Natural killer cell (primary cell): Measurements from ENCODE around the gene TRMT61A. TPM values are rescaled to one million over a fixed set of nuclear protein-coding genes. Genes with fewer than 3 reads are reported as not detected.

Experiments
- ATAC-seq, 3 donors: fragments of 150-1000 bp in 2 of 3; fragments of 200-7000 bp in 1 of 3; cut with Tn5 transposase; 1 replicate in 1 of 3; 2 replicates in 2 of 3; pipeline ENCODE4 v1.10.0; 2021; ENCODE audit warnings: mild to moderate bottlenecking in 2 of 3, moderate library complexity in 2 of 3
- DNase-seq, 2 donors: peaks; one replicate each; pipeline versions ENCODE4 v3.0.0 to v3.0.0-alpha.2; 2013 to 2021; ENCODE audit warnings: mixed read lengths in 1 of 2
- H3K27ac ChIP-seq: one replicate; pipeline ENCODE4 v1.5.1; 2013; ENCODE audit warnings: mild to moderate bottlenecking, low read length
- H3K27me3 ChIP-seq: one replicate; pipeline ENCODE4 v1.6.1; 2013; ENCODE audit warnings: low read length; ENCODE audit not compliant: control insufficient read depth, insufficient read depth
- H3K36me3 ChIP-seq: one replicate; pipeline ENCODE4 v1.6.1; 2013; ENCODE audit warnings: low read length; ENCODE audit not compliant: control insufficient read depth, insufficient read depth
- H3K4me1 ChIP-seq: one replicate; pipeline ENCODE4 v1.6.1; 2013; ENCODE audit warnings: low read length; ENCODE audit not compliant: control insufficient read depth, insufficient read depth
- H3K4me3 ChIP-seq: one replicate; pipeline ENCODE4 v1.5.1; 2013; ENCODE audit warnings: low read length
- H3K9me3 ChIP-seq: one replicate; pipeline ENCODE4 v1.6.1; 2013; ENCODE audit warnings: low read length; ENCODE audit not compliant: control insufficient read depth, insufficient read depth
- H3K27ac Mint-ChIP-seq, 2 donors: one replicate each; pipeline ENCODE4 v1.8.0; 2022; ENCODE audit warnings: mild to moderate bottlenecking in 2 of 2, mixed read lengths in 2 of 2, moderate library complexity in 1 of 2
- H3K27me3 Mint-ChIP-seq, 2 donors: one replicate each; pipeline ENCODE4 v1.8.0; 2022; ENCODE audit warnings: low read depth in 2 of 2, mixed read lengths in 2 of 2
- H3K36me3 Mint-ChIP-seq: one replicate; pipeline ENCODE4 v1.8.0; 2022; ENCODE audit warnings: mixed read lengths
- H3K4me1 Mint-ChIP-seq, 2 donors: one replicate each; pipeline ENCODE4 v1.8.0; 2022; ENCODE audit warnings: mixed read lengths in 2 of 2
- H3K4me3 Mint-ChIP-seq: one replicate; pipeline ENCODE4 v1.8.0; 2022; ENCODE audit warnings: mild to moderate bottlenecking, moderate library complexity, mixed read lengths
- H3K9me3 Mint-ChIP-seq, 2 donors: one replicate each; pipeline ENCODE4 v1.8.0; 2022; ENCODE audit warnings: mixed read lengths in 2 of 2
- WGBS: methylation state at CpG from one replicate; pipeline ENCODE4 v1.1.7; 2013; ENCODE audit warnings: missing lambda C conversion rate; ENCODE audit not compliant: insufficient coverage; 5-methylcytosine and 5-hydroxymethylcytosine counted together
- intact Hi-C: fragments of 100-400 bp; cut with micrococcal nuclease; formaldehyde crosslinking; loops from one replicate; pipeline ENCODE4 v1.14.2; 2022
- total RNA-seq, 4 donors: library from RNA; stranded (reverse); fragments of 120-200 nt in 1 of 4; gene quantifications; one replicate each; pipeline versions ENCODE4 v1.2.3 to v1.2.4, GENCODE V29; 2013 to 2022
- TF ChIP-seq, protein P1 (sequence below): fragments of 200-600 bp; IDR thresholded peaks from one replicate; pipeline ENCODE4 v1.8.0; 2022; ENCODE audit warnings: antibody characterized with exemption

The TRMT61A gene
- total RNA-seq, 3 donors from 2014 or later (not counting 1 experiment from before 2014, with no cell fraction given): 8.1 to 9.4 (median 9.1) TPM

DNA sequence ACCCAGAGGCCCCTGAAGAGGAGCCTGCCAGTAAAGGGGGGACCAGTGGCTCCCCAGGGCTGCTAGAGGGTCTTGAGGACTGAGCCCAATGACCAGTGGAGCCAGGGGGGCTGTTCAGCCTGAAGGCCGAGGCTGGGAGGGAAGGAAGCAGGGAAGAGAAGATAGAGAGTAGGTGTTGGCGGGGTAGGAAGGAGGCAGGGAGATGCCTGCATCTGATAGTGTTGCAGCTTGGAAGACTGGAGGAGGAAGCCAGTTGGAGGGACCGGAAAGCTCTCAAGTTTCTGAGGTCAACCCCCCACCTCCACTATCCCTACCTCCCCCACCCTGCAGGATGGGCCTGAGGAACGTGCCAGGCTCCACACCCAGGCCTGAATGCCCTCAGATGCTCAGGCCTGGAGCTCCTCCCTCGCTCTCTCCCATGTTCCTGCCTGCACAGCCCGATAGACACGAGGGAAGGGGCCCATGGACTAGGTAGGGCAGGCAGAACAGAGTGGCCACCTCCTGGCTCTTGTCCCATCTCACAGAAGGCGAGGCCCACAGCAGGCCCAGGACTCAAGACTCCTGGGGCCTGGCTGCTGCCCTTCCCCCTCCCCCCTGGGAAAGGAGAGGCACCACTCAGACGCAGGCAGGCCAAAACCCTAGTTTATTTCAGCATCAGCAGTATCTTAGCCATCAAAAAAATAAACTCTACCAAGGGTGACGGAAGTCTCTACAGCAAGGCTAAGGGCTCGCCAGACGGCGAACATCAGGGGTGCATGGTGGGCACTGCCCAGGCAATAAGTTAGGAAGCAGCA is 9.8 kb upstream of the TRMT61A start:
- no peaks in the 10 kb centered on the region for H3K9me3 Mint-ChIP-seq
- intact Hi-C loops: loop anchor here (1.0 kb wide), 1 partner anchor 27 kb away; no protein-coding TSS in a partner anchor
- no peak for ATAC-seq
- Histone ChIP-seq H3K9me3 (no peaks in the 10 kb centered on the region), H3K4me3 (no peak overlapping the region), H3K27me3 (peaks cover 5% of the 10 kb centered on the region), H3K27ac (no peak overlapping the region), H3K4me1 (peaks cover 19% of the 10 kb centered on the region), H3K36me3 (no peaks in the 10 kb centered on the region)
- H3K4me1 Mint-ChIP-seq: peaks cover 0 to 14% of the 10 kb centered on the region in 2 donors
- no peak for DNase-seq
- peak overlapping the region; percentile 66 for H3K4me3 Mint-ChIP-seq
- peaks cover 0 to 6% of the 10 kb centered on the region in 2 donors for H3K27me3 Mint-ChIP-seq
- WGBS: 42% methylated on average over 12 of the region's 13 CpGs
- TF ChIP-seq, protein P1, sequence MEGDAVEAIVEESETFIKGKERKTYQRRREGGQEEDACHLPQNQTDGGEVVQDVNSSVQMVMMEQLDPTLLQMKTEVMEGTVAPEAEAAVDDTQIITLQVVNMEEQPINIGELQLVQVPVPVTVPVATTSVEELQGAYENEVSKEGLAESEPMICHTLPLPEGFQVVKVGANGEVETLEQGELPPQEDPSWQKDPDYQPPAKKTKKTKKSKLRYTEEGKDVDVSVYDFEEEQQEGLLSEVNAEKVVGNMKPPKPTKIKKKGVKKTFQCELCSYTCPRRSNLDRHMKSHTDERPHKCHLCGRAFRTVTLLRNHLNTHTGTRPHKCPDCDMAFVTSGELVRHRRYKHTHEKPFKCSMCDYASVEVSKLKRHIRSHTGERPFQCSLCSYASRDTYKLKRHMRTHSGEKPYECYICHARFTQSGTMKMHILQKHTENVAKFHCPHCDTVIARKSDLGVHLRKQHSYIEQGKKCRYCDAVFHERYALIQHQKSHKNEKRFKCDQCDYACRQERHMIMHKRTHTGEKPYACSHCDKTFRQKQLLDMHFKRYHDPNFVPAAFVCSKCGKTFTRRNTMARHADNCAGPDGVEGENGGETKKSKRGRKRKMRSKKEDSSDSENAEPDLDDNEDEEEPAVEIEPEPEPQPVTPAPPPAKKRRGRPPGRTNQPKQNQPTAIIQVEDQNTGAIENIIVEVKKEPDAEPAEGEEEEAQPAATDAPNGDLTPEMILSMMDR: no peak
- no peaks in the 10 kb centered on the region for H3K36me3 Mint-ChIP-seq
- no peak overlapping the region for H3K27ac Mint-ChIP-seq

DNA sequence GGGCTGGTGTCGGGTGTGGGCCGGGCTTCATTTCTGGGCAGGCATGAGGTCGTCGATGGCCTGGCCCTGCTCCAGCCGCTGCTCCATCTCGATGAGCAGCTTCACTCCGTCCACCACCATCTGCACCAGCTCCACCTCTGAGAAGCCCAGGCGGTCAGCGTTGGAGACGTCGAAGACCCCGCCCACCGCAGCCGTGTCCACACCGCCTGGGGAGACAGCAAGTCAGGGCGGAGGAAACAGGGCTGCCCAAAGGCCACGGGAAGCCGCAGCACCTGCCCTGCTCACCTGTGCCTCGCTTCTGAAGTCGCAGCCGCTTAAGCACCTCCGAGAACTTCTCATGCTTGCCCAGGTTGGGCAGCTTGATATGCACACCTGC is 9.2 kb upstream of the TRMT61A start:
- peaks cover 19% of the 10 kb centered on the region for H3K4me1 ChIP-seq
- Mint-ChIP-seq H3K36me3 (no peaks in the 10 kb centered on the region), H3K4me3 (peak overlapping the region; percentile 66), H3K9me3 (no peaks in the 10 kb centered on the region), H3K27me3 (peaks cover 0 to 6% of the 10 kb centered on the region in 2 donors), H3K4me1 (peaks cover 0 to 14% of the 10 kb centered on the region in 2 donors), H3K27ac (no peak overlapping the region)
- no peaks in the 10 kb centered on the region for H3K9me3 ChIP-seq
- ATAC-seq (no peak), DNase-seq (no peak)
- intact Hi-C loops: loop anchor here (1.0 kb wide), 1 partner anchor 26 kb away; no protein-coding TSS in a partner anchor
- no peak overlapping the region for H3K27ac ChIP-seq
- H3K36me3 ChIP-seq: no peaks in the 10 kb centered on the region
- H3K4me3 ChIP-seq: no peak overlapping the region
- 89% methylated on average over 22 of the region's 22 CpGs for WGBS
- TF ChIP-seq, protein P1: no peak
- H3K27me3 ChIP-seq: peaks cover 5% of the 10 kb centered on the region

DNA sequence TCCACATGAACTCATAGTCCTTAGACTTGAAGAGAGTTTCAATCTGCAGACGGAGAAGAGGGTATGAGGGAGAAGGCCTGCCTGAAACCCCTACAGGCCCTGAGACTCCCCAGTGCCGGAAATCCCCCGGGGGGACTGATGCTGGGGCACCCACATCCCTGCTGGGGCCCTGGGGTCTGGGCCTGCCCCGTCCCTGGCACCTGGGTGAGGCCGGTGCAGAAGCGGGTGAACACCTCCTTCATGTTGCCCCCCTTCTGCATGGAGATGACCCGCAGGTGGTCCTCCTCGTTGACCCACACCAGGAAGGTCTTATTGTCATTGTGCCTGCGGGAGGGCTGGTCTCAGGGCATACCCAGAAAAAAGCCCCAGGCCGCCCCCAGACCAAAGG is 8.7 kb upstream of the TRMT61A start:
- TF ChIP-seq, protein P1: no peak
- Histone ChIP-seq H3K9me3 (no peaks in the 10 kb centered on the region), H3K36me3 (no peaks in the 10 kb centered on the region), H3K4me3 (no peak overlapping the region), H3K27me3 (peaks cover 5% of the 10 kb centered on the region), H3K4me1 (peaks cover 19% of the 10 kb centered on the region), H3K27ac (no peak overlapping the region)
- DNase-seq: no peak
- H3K27me3 Mint-ChIP-seq: peaks cover 0 to 6% of the 10 kb centered on the region in 2 donors
- H3K9me3 Mint-ChIP-seq: no peaks in the 10 kb centered on the region
- intact Hi-C loops: no loop called here
- ATAC-seq: no peak
- 74% methylated on average over 10 of the region's 10 CpGs for WGBS
- no peak overlapping the region for H3K27ac Mint-ChIP-seq
- peak overlapping the region; percentile 35 for H3K4me3 Mint-ChIP-seq
- peaks cover 0 to 14% of the 10 kb centered on the region in 2 donors for H3K4me1 Mint-ChIP-seq
- no peaks in the 10 kb centered on the region for H3K36me3 Mint-ChIP-seq
